IPS DF 6.9 (cell line): Measurements from ENCODE around the gene FCSK.
A peak's percentile ranks its signal among the peaks of the same experiment; 100 is the strongest.

Experiments
- DNase-seq: peaks from one replicate; pipeline ENCODE4 v3.0.0-alpha.2; 2013; ENCODE audit warnings: low read depth, low spot score
- H3K27ac ChIP-seq: one replicate; pipeline ENCODE4 v1.5.1; 2013; ENCODE audit warnings: low read length, control low read depth
- H3K27me3 ChIP-seq: 2 replicates; pipeline ENCODE4 v1.6.1; 2013; ENCODE audit warnings: mild to moderate bottlenecking, low read length; ENCODE audit not compliant: control insufficient read depth, insufficient read depth
- H3K36me3 ChIP-seq: 2 replicates; pipeline ENCODE4 v1.6.1; 2013; ENCODE audit warnings: low read length; ENCODE audit not compliant: control insufficient read depth, insufficient read depth
- H3K4me1 ChIP-seq: 2 replicates; pipeline ENCODE4 v1.6.1; 2013; ENCODE audit warnings: low read length; ENCODE audit not compliant: control insufficient read depth, insufficient read depth
- H3K4me3 ChIP-seq: 2 replicates; pipeline ENCODE4 v1.5.1; 2013; ENCODE audit warnings: mild to moderate bottlenecking, low read length
- H3K9me3 ChIP-seq: 2 replicates; pipeline ENCODE4 v1.6.1; 2013; ENCODE audit warnings: low read length, inconsistent platforms; ENCODE audit not compliant: control insufficient read depth, insufficient read depth
- WGBS: extraction: QIAGEN DNeasy Blood & Tissue Kit; methylation state at CpG from one replicate; pipeline ENCODE4 v1.1.7; 2013; ENCODE audit warnings: mixed read lengths, missing lambda C conversion rate; ENCODE audit not compliant: insufficient read length, insufficient coverage; 5-methylcytosine and 5-hydroxymethylcytosine counted together

Gene FCSK

GRCh38 chr16:70419384-70420327, 34.7 kb upstream of the FCSK start:
- Histone ChIP-seq H3K9me3 (no peaks in the 10 kb centered on the region), H3K27me3 (no peaks in the 10 kb centered on the region), H3K4me3 (no peak overlapping the region), H3K27ac (no peak overlapping the region), H3K4me1 (peaks cover 15% of the 10 kb centered on the region), H3K36me3 (no peaks in the 10 kb centered on the region)
- DNase-seq, result no peak
- WGBS, result no CpG with 5 or more reads among the region's 14 CpGs

- Histone ChIP-seq H3K4me3 (no peak overlapping the region), H3K9me3 (no peaks in the 10 kb centered on the region), H3K27me3 (no peaks in the 10 kb centered on the region), H3K4me1 (peaks cover 15% of the 10 kb centered on the region), H3K27ac (no peak overlapping the region), H3K36me3 (no peaks in the 10 kb centered on the region)
- no peak for DNase-seq
- no CpG with 5 or more reads among the region's 9 CpGs for WGBS
Observed at GRCh38 chr16:70421014-70421413, 33.4 kb upstream of the FCSK start.

- Histone ChIP-seq H3K4me1 (peaks cover 15% of the 10 kb centered on the region), H3K4me3 (no peak overlapping the region), H3K27me3 (no peaks in the 10 kb centered on the region), H3K27ac (no peak overlapping the region), H3K36me3 (no peaks in the 10 kb centered on the region), H3K9me3 (no peaks in the 10 kb centered on the region)
- no CpG with 5 or more reads among the region's 11 CpGs for WGBS
- no peak for DNase-seq
Observed at GRCh38 chr16:70421473-70422311, 32.7 kb upstream of the FCSK start.

- H3K4me1 ChIP-seq, result peaks cover 13% of the 10 kb centered on the region
- no peak for DNase-seq
- H3K4me3 ChIP-seq, result no peak overlapping the region
- H3K27ac ChIP-seq, result no peak overlapping the region
- H3K27me3 ChIP-seq, result no peaks in the 10 kb centered on the region
- H3K36me3 ChIP-seq, result no peaks in the 10 kb centered on the region
- WGBS, result no CpG with 5 or more reads among the region's 4 CpGs
- no peaks in the 10 kb centered on the region for H3K9me3 ChIP-seq
Observed at GRCh38 chr16:70422543-70422942, 31.9 kb upstream of the FCSK start.

- no peak overlapping the region for H3K27ac ChIP-seq
- 100% methylated on average over 1 of the region's 4 CpGs for WGBS
- no peaks in the 10 kb centered on the region for H3K9me3 ChIP-seq
- H3K36me3 ChIP-seq, result no peaks in the 10 kb centered on the region
- no peak overlapping the region for H3K4me3 ChIP-seq
- H3K4me1 ChIP-seq, result peaks cover 15% of the 10 kb centered on the region; the same call in 1 of the 2 replicates
- no peaks in the 10 kb centered on the region for H3K27me3 ChIP-seq
- no peak for DNase-seq
Observed at GRCh38 chr16:70427786-70428177, 26.6 kb upstream of the FCSK start.

GRCh38 chr16:70428178-70428998, 26.0 kb upstream of the FCSK start:
- Histone ChIP-seq H3K36me3 (no peaks in the 10 kb centered on the region), H3K9me3 (no peaks in the 10 kb centered on the region), H3K27ac (peak overlapping the region; percentile 32), H3K4me3 (no peak overlapping the region), H3K27me3 (no peaks in the 10 kb centered on the region), H3K4me1 (peaks cover 15% of the 10 kb centered on the region; the same call in 1 of the 2 replicates)
- WGBS, result no CpG with 5 or more reads among the region's 9 CpGs
- no peak for DNase-seq

- no peak for DNase-seq
- H3K27ac ChIP-seq, result peak overlapping the region; percentile 78
- no peaks in the 10 kb centered on the region for H3K9me3 ChIP-seq
- no peak overlapping the region for H3K4me3 ChIP-seq
- WGBS, result no CpG with 5 or more reads among the region's 5 CpGs
- no peaks in the 10 kb centered on the region for H3K27me3 ChIP-seq
- peaks cover 3% of the 10 kb centered on the region; the same call in 1 of the 2 replicates for H3K36me3 ChIP-seq
- peaks cover 15% of the 10 kb centered on the region; the same call in 1 of the 2 replicates for H3K4me1 ChIP-seq
Observed at GRCh38 chr16:70429888-70430666, 24.3 kb upstream of the FCSK start.

GRCh38 chr16:70430667-70431536, 23.5 kb upstream of the FCSK start:
- Histone ChIP-seq H3K27me3 (no peaks in the 10 kb centered on the region), H3K4me3 (no peak overlapping the region), H3K36me3 (peaks cover 3% of the 10 kb centered on the region; the same call in 1 of the 2 replicates), H3K4me1 (peaks cover 15% of the 10 kb centered on the region; the same call in 1 of the 2 replicates), H3K9me3 (no peaks in the 10 kb centered on the region), H3K27ac (peak overlapping the region; percentile 78)
- no peak for DNase-seq
- no CpG with 5 or more reads among the region's 11 CpGs for WGBS

GRCh38 chr16:70432356-70432722, 22.1 kb upstream of the FCSK start:
- H3K4me1 ChIP-seq, result peaks cover 15% of the 10 kb centered on the region; the same call in 1 of the 2 replicates
- H3K36me3 ChIP-seq, result peaks cover 3% of the 10 kb centered on the region; the same call in 1 of the 2 replicates
- DNase-seq, result no peak
- H3K9me3 ChIP-seq, result no peaks in the 10 kb centered on the region
- no peak overlapping the region for H3K27ac ChIP-seq
- no peak overlapping the region for H3K4me3 ChIP-seq
- no CpG with 5 or more reads among the region's 3 CpGs for WGBS
- H3K27me3 ChIP-seq, result no peaks in the 10 kb centered on the region
